Spleen (tissue), 11 donors: ENCODE measurements around the gene GOSR1. TPM values are rescaled to one million over a fixed set of nuclear protein-coding genes. Genes with fewer than 3 reads are reported as not detected.
"Not testable (repeated sequence)": the region's sequence is repeated elsewhere in the genome, so short reads cannot be mapped to it uniquely, and the experiment has no call there.

Source experiments
- DNase-seq: peaks from one replicate; pipeline ENCODE4 v3.0.0-alpha.2; 2020
- H3K27ac ChIP-seq, 8 donors: fragments of 200-600 bp; sonication (generic) in 7 of 8; 1 replicate in 4 of 8; 2 replicates in 4 of 8; pipeline versions ENCODE4 v1.5.0 to v1.8.0; 2016 to 2021; ENCODE audit warnings: inconsistent platforms in 4 of 8, mild to moderate bottlenecking in 4 of 8, moderate library complexity in 1 of 8
- H3K27me3 ChIP-seq, 7 donors: fragments of 200-600 bp; sonication (generic) in 6 of 7; replicated peaks in 1 of 7; 1 replicate in 4 of 7; 2 replicates in 3 of 7; pipeline versions ENCODE4 v1.5.0 to v1.8.0; 2016 to 2021; ENCODE audit warnings: inconsistent platforms in 3 of 7, mild to moderate bottlenecking in 1 of 7
- H3K36me3 ChIP-seq, 6 donors: fragments of 200-600 bp; sonication (generic) in 5 of 6; 1 replicate in 4 of 6; 2 replicates in 2 of 6; pipeline versions ENCODE4 v1.5.0 to v1.8.0; 2016 to 2021; ENCODE audit warnings: inconsistent platforms in 2 of 6
- H3K4me1 ChIP-seq, 6 donors: fragments of 200-600 bp; sonication (generic) in 5 of 6; 1 replicate in 3 of 6; 2 replicates in 3 of 6; pipeline versions ENCODE4 v1.5.0 to v1.8.0; 2016 to 2021; ENCODE audit warnings: inconsistent platforms in 3 of 6
- H3K4me3 ChIP-seq, 8 donors: fragments of 200-600 bp; sonication (generic) in 7 of 8; 1 replicate in 4 of 8; 2 replicates in 4 of 8; pipeline versions ENCODE4 v1.5.0 to v1.8.0; 2016 to 2021; ENCODE audit warnings: inconsistent platforms in 4 of 8, mild to moderate bottlenecking in 4 of 8, moderate library complexity in 2 of 8
- H3K9me3 ChIP-seq, 8 donors: fragments of 200-600 bp; sonication (generic) in 7 of 8; 1 replicate in 4 of 8; 2 replicates in 4 of 8; pipeline versions ENCODE4 v1.5.0 to v1.8.0; 2016 to 2021; ENCODE audit warnings: inconsistent platforms in 4 of 8
- POLR2A ChIP-seq, 3 donors: fragments of 450-650 bp; IDR thresholded peaks; one replicate each; pipeline ENCODE4 v1.5.1; 2017; ENCODE audit warnings: antibody characterized with exemption in 3 of 3, mild to moderate bottlenecking in 1 of 3
- POLR2AphosphoS5 ChIP-seq, 3 donors: sonication (generic); formaldehyde crosslinking; IDR thresholded peaks; one replicate each; pipeline ENCODE4 v1.5.1; 2017; ENCODE audit warnings: antibody characterized with exemption in 3 of 3
- WGBS, 5 donors: extraction: QIAGEN DNeasy Blood & Tissue Kit in 3 of 5; methylation state at CpG; one replicate each; pipeline versions ENCODE4 v1.1.5 to v1.1.7; 2013 to 2018; 5-methylcytosine and 5-hydroxymethylcytosine counted together
- intact Hi-C: fragments of 100-400 bp; cut with DNase I; formaldehyde crosslinking; loops from one replicate; pipeline ENCODE4 v1.15.0; 2023; ENCODE audit warnings: low total_unique reads
- polyA plus RNA-seq, 3 donors: library from polyadenylated mRNA; stranded (reverse); fragments of 200-250 nt; gene quantifications; one replicate each; pipeline ENCODE4 v1.2.1, GENCODE V29; 2013
- total RNA-seq, 7 donors: library from RNA; depleted of rRNA in 3 of 7; stranded (reverse); fragments of >200 nt in 3 of 7; fragmentation: NEBNext Ultra II Directional in 4 of 7; extraction: Animal tissue kit (Norgen Biotek cat#: 25700) in 4 of 7; gene quantifications; one replicate each; pipeline versions ENCODE4 v1.1.0 to v1.2.1, GENCODE V29; 2016 to 2021
- TF ChIP-seq, protein P1 (sequence below), 11 experiments: fragments of 200-600 bp in 7 of 11; fragments of 450-650 bp in 4 of 11; sonication (generic) in 4 of 11; IDR thresholded peaks in 8 of 11; conservative IDR thresholded peaks in 3 of 11; 1 replicate in 7 of 11; 2 replicates in 4 of 11; pipeline versions ENCODE4 v1.4.0 to v1.8.0; 2016 to 2021; ENCODE audit warnings: antibody characterized with exemption in 11 of 11, inconsistent platforms in 4 of 11, mild to moderate bottlenecking in 1 of 11
- donor health status: healthy with polysubstance abuse.
- donor health status: DM: no; HTN: no; CAD: no; lungs with moderate emphysema.
- donor health status: DM: no; HTN: no; CAD: no.
- donor health status: Bipolar disorder and iron deficiency.
- donor health status: healthy.
- donor health status: DM: no; HTN: no; CAD: no.
- donor health status: DM: yes; HTN: yes; CAD: no.

The GOSR1 gene
- total and polyA plus RNA-seq, 10 donors, result 10.8 to 56.6 (median 48.4) TPM

DNA sequence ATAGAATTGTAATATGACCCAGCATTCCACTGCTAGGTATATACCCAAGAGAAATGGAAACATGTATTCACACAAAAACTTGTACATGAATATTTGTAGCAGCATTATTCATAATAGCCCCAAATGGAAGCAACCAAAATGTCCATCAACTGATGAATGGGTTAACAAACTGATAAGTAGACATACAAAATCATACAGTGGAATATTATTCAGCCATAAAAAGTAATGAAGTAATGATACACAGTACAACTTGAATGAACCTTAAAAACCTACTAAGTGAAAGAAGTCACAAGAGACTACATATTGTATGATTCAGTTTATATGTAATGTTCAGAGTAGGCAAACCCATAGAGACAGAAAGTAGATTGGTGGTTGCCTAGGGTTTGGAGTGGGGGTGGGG, 40.5 kb upstream of the GOSR1 start:
- TF ChIP-seq POLR2AphosphoS5 (IDR thresholded peaks at IDR 0.05), result no peak
- TF ChIP-seq POLR2A (IDR thresholded peaks at IDR 0.05), result no peak
- TF ChIP-seq, protein P1, sequence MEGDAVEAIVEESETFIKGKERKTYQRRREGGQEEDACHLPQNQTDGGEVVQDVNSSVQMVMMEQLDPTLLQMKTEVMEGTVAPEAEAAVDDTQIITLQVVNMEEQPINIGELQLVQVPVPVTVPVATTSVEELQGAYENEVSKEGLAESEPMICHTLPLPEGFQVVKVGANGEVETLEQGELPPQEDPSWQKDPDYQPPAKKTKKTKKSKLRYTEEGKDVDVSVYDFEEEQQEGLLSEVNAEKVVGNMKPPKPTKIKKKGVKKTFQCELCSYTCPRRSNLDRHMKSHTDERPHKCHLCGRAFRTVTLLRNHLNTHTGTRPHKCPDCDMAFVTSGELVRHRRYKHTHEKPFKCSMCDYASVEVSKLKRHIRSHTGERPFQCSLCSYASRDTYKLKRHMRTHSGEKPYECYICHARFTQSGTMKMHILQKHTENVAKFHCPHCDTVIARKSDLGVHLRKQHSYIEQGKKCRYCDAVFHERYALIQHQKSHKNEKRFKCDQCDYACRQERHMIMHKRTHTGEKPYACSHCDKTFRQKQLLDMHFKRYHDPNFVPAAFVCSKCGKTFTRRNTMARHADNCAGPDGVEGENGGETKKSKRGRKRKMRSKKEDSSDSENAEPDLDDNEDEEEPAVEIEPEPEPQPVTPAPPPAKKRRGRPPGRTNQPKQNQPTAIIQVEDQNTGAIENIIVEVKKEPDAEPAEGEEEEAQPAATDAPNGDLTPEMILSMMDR (IDR thresholded peaks at IDR 0.05 in 8 of 11, conservative IDR thresholded peaks at IDR 0.05 in 3 of 11), result no peak
- H3K4me3 ChIP-seq, result no peak overlapping the region
- no peaks in the 10 kb centered on the region for H3K9me3 ChIP-seq
- DNase-seq, result no peak
- H3K27ac ChIP-seq, result no peak overlapping the region
- intact Hi-C loops, result no loop called here
- no peaks in the 10 kb centered on the region for H3K27me3 ChIP-seq
- no peaks in the 10 kb centered on the region for H3K4me1 ChIP-seq
- H3K36me3 ChIP-seq, result peaks cover 0 to 46% (median 3%) of the 10 kb centered on the region in 6 donors

DNA sequence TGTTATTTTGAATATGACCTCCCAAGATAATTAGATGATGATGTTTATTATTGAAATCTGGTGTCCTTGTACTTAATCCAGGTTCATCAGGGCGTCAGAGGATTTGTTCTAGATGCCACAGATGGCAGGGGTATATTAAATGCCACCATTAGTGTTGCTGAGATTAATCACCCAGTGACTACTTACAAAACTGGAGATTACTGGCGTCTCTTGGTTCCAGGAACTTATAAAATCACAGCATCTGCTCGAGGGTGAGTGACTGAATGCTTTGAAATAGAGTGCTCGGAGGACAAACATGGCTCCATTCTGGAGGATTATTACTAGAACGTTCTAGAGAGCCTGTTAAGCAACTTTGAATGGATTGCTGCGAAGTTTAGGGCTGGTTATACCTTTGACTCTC, 33.5 kb upstream of the GOSR1 start:
- Histone ChIP-seq H3K4me3 (no peak overlapping the region), H3K27ac (no peak overlapping the region), H3K36me3 (peaks cover 0 to 57% (median 10%) of the 10 kb centered on the region in 6 donors), H3K9me3 (no peaks in the 10 kb centered on the region), H3K4me1 (no peaks in the 10 kb centered on the region), H3K27me3 (no peaks in the 10 kb centered on the region)
- intact Hi-C loops, result no loop called here
- TF ChIP-seq, protein P1 (IDR thresholded peaks at IDR 0.05 in 8 of 11, conservative IDR thresholded peaks at IDR 0.05 in 3 of 11), result no peak
- no peak for TF ChIP-seq POLR2A (IDR thresholded peaks at IDR 0.05)
- WGBS, 5 donors, result 88 to 96% (median 95%) methylated on average over 6 of the region's 6 CpGs
- DNase-seq, result no peak

DNA sequence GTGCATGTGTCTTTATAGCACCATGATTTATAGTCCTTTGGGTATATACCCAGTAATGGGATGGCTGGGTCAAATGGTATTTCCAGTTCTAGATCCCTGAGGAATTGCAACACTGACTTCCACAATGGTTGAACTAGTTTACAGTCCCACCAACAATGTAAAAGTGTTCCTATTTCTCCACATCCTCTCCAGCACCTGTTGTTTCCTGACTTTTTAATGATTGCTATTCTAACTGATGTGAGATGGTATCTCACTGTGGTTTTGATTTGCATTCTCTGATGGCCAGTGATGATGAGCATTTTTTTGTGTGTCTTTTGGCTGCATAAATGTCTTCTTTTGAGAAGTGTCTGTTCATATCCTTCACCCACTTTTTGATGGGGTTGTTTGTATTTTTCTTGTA, 30.6 kb upstream of the GOSR1 start:
- DNase-seq, H3K27ac ChIP-seq, H3K9me3 ChIP-seq, intact Hi-C loops, H3K4me3 ChIP-seq, H3K27me3 ChIP-seq, H3K4me1 ChIP-seq: not testable (repeated sequence)
- H3K36me3 ChIP-seq, result peaks cover 0 to 78% (median 23%) of the 10 kb centered on the region in 6 donors

DNA sequence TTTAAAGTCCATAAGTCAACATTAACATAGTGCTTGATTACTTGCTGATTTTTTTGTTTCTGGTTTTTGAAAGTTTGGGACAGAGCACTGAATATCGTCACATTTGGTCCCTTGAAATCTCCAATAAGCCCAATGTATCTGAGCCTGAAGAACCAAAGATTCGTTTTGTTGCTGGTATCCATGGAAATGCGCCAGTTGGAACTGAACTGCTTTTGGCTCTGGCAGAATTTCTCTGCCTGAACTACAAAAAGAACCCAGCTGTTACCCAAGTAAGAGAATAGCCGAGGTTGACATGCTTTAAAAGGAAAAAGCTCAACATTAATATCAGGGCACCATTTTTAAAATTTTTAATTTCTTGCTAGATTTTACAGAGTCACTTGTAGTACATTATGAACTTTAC, 27.7 kb upstream of the GOSR1 start:
- TF ChIP-seq POLR2A (IDR thresholded peaks at IDR 0.05), result no peak
- no peak for TF ChIP-seq POLR2AphosphoS5 (IDR thresholded peaks at IDR 0.05)
- TF ChIP-seq, protein P1 (IDR thresholded peaks at IDR 0.05 in 8 of 11, conservative IDR thresholded peaks at IDR 0.05 in 3 of 11), result no peak
- peaks cover 0 to 13% (median 9%) of the 10 kb centered on the region in 8 donors for H3K9me3 ChIP-seq
- H3K36me3 ChIP-seq, result peaks cover 0 to 81% (median 30%) of the 10 kb centered on the region in 6 donors
- H3K4me3 ChIP-seq, result no peak overlapping the region
- WGBS, 5 donors, result 67 to 89% (median 86%) methylated on average over 4 of the region's 4 CpGs
- no peaks in the 10 kb centered on the region for H3K27me3 ChIP-seq
- intact Hi-C loops, result no loop called here
- H3K4me1 ChIP-seq, result no peaks in the 10 kb centered on the region
- no peak for DNase-seq
- no peak overlapping the region for H3K27ac ChIP-seq
